Measurements from ENCODE around the gene PTPRH.

DNA sequence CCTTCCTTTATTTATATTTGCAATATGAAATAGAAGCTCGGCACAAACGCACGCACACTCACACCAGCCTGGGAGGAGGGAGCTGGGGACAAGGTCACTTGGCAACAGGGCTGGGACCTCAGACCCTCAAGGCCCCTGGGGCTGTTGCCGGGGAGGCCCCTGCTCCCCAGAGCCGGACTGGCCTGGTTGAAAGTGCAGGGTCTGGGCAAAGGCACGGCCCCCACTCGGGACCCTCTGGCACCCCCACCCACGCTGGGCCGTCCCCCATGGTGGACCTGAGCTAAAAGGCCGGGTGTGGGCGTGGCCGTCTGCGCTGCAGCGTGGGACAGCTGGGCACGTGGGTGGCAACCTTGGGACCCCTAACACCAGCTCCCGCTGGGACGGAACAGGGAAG is 20.5 kb upstream of the PTPRH start:
- TF ChIP-seq CTCF (IDR thresholded peaks at IDR 0.05) (no peak), ZFX (IDR thresholded peaks at IDR 0.05; ENCODE audit: borderline replicate concordance) (no peak)
